GM18909 (cell line): Measurements from ENCODE around the gene ZFHX3.

Source experiments
- ATAC-seq: cut with Tn5 transposase; IDR thresholded peaks from one replicate; pipeline ENCODE4 v1.9.1; 2021; ENCODE audit warnings: mild to moderate bottlenecking; ENCODE audit not compliant: unreplicated experiment, poor library complexity

The ZFHX3 gene

GRCh38 chr16:72960101-72960500, 87.8 kb downstream of the ZFHX3 start:
- no peak for ATAC-seq

- no peak for ATAC-seq
Observed at GRCh38 chr16:72959301-72959996, 88.5 kb downstream of the ZFHX3 start.

DNA sequence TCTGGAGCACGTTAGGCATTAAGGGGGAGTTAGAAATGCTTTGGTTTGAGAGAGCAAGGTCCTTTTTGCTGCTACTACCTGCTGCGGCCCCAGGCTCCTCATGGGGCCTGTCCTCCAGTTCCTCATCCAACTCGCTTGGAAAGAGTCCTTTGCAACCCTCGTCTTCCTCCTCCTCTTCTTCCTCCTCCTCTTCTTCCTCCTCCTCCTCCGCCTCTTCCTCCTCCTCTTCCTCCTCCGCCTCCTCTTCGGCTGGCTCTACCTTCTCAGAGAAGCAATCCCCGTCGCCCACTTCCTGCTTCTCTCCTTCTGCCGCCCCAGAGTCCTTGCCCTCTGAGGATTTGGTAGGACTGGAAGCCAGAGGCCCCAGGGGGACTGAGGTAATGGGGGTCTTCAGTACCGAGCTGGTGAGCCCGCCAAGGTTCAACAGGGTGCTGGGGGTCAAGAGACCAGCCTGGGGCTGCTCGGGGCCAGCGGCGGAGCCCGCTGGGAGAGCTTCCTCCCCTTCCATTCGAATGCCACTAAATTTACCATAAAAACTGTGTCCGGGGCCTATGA, 89.3 kb downstream of the ZFHX3 start:
- no peak for ATAC-seq

DNA sequence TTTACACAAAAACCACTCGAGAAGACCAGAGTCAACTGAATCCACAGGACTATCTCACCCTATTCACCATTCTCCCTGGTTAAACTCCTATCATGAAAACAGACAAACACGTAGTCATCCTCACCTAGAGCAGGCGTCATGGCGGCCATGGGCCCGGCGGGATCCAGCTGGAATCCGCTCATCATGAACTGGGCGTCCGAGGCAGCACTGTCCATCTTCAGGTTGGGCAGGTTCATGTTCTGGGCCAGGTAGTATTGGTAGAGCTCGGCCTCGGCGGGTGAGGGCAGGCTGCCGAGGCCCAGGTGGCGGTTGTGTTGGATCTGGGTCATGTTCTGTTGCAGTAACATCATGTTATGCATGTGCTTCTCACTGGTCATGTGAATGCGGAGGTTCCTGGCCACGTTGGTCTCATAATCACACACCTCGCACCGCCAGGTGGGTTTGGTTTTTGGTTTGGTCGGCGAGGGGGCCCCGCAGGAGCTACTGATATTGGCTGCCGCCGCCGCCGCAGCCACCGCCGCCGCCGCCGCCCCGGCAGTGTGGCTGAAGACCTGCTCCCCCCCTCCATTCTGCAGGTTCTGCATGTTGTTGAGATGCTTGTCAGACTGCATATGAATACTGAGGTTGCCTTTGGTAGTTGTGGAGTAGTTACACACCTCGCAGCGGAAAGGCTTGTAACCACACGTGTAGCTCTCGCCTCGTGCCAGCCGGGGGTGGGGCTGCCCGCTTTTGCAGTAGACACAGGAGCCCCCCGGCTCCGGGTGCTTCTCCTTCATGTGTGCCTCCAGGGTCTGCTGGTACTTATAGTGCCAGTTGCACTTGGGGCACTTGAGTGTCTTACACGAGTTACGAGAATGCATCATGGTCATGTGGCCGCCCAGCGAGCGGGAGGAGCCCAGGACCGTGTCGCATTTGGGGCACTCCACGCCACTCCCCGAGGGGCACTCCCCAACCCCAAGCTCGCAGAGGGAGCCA, 90.3 kb downstream of the ZFHX3 start:
- ATAC-seq = no peak

DNA sequence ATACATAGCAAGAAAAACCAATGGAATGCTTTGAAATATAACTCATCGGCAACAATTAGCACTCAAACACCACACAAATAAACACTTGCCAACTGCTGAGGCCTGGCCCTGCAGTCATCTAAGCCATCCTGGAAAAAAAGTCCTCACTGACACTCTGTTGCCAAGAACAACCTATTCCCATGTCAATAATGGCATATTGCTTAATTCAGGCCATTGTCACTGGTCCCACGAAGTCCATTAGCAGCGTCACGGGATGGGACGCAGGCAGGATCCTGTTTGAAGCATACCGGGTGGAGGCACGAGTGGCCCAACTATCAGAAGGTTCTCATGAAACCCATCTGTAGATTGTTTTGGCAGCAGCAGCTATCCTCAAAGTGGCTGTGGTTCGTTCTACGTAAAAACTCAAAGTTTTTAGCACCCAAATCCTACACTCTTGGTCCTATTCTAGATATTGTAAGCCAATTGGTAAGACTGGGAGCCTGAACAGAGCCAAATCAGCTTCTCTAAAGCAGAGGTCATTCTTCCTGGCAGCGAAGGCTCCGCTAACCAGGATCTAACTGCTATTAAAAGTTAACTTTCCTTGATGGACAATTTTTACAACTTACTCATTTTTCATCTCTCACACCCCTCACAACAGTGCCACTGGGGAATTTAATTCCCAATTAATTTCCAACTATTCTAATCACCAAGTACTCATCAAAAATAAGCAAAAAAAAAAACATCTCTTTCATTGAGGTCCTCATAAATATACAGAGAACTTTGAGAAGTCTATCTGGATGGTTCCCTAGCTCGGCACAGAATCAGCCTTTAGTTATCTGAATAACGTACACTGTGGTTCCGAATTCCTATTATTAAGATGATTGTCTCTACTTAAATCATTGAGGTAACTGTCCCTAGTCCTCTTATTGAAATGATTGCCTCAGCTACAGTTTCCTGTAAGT, 91.5 kb downstream of the ZFHX3 start:
- ATAC-seq = no peak

DNA sequence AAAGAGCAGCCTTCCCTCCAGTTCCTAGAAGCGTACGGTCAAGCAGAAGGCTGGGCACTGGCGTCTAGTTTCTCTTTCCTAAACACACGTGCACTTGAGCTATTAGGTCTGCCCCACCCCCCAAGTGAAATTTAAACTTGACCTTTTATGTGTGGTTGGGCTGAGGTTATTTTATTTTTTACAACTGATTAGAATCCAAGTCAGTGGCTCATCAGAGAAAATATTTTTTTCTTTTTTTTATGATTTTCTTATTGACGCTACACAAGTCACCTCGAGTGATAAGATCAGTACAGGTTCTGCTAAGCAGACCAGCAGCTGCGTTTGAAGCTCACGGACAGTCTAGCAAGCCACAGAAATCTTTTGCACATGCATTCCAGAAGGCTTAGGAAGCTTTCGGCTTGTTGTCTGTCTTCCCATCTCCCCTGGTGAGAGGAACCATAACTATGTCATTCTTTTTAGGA, 95.1 kb downstream of the ZFHX3 start:
- ATAC-seq = no peak

GRCh38 chr16:72952404-72952803, 95.5 kb downstream of the ZFHX3 start:
- no peak for ATAC-seq

DNA sequence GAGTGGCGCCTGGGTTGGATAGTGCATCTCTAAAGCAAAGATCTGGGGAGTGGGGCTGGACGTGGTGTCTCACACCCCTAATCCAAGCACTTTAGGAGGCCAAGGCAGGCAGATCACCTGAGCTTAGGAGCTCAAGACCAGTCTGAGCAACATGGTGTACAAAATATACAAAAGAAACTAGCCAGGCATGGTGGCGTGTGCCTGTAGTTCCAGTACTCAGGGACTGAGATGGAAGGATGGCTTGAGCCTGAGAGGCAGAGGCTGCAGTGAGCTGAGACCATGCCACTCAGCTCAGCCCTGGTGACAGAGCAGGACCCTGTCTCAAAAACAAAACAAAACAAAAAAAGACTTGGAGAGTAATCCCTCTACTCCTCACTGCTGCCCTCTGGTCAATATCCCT, 96.0 kb downstream of the ZFHX3 start:
- ATAC-seq = no peak

- no peak for ATAC-seq
Observed at GRCh38 chr16:72950669-72951068, 97.3 kb downstream of the ZFHX3 start.

- ATAC-seq = no peak
Observed at GRCh38 chr16:72948238-72948829, 99.6 kb downstream of the ZFHX3 start.

GRCh38 chr16:72947379-72948237, 100.3 kb downstream of the ZFHX3 start:
- ATAC-seq = no peak

GRCh38 chr16:72946474-72947194, 101.3 kb downstream of the ZFHX3 start:
- no peak for ATAC-seq

GRCh38 chr16:72946063-72946462, 101.9 kb downstream of the ZFHX3 start:
- no peak for ATAC-seq

GRCh38 chr16:72945611-72946010, 102.3 kb downstream of the ZFHX3 start:
- ATAC-seq = no peak

GRCh38 chr16:72944757-72945485, 103.0 kb downstream of the ZFHX3 start:
- ATAC-seq = no peak

DNA sequence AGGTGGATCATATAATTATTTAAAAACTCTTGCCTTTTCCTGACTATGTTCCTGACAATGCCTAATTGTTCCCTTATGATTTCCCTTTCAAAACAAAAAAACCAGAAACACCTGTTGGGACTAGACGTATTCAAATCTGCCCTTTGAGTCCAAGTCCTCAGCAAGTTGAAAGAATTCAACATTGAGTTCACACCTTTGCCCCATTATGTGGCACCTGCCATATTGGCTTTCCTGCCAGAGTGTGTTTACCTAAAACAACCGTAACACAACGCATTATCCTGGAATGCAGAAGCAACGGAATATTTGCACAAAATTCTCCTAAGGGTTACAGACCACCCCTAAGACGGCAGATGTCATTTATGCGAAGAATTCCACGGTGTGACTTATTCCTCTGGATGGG, 105.9 kb downstream of the ZFHX3 start:
- no peak for ATAC-seq

DNA sequence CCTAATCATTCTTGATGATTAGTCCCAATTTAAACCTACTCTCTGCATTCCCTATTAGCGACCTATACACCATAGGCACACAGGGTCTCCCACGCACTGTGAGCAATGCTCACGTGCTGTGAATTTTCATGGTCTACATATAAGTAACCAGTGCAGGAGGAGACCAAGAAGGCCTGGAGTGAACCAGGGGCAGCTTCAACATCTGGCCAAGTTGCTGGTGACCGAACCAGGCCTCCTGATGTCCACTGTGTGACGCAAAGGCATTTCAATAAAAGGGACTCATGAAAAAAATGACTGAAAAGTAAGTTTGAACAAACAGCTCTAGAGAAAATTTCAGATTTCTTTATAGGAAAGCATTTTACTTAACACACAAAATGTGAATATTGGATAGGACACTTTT, 107.0 kb downstream of the ZFHX3 start:
- ATAC-seq = no peak
